HG02571 (cell line): ENCODE measurements around the gene BCR.

Source experiments
- ATAC-seq: cut with Tn5 transposase; IDR thresholded peaks from one replicate; pipeline ENCODE4 v1.9.1; 2021; ENCODE audit warnings: mild to moderate bottlenecking, moderate library complexity; ENCODE audit not compliant: unreplicated experiment

BCR gene

GRCh38 chr22:23150762-23151161, 29.5 kb upstream of the BCR start:
- no peak for ATAC-seq

- no peak for ATAC-seq
These were observed 28.5 kb upstream of the BCR start for GRCh38 chr22:23151827-23152226.

GRCh38 chr22:23152238-23153114, 27.8 kb upstream of the BCR start:
- no peak for ATAC-seq

GRCh38 chr22:23153994-23154393, 26.3 kb upstream of the BCR start:
- no peak for ATAC-seq

GRCh38 chr22:23154461-23154860, 25.8 kb upstream of the BCR start:
- ATAC-seq, result no peak

- no peak for ATAC-seq
These were observed 25.2 kb upstream of the BCR start for GRCh38 chr22:23155143-23155542.

GRCh38 chr22:23155831-23156230, 24.5 kb upstream of the BCR start:
- ATAC-seq, result no peak

GRCh38 chr22:23156286-23156685, 24.0 kb upstream of the BCR start:
- no peak for ATAC-seq

GRCh38 chr22:23157560-23158515, 22.5 kb upstream of the BCR start:
- ATAC-seq, result no peak

- no peak for ATAC-seq
These were observed 21.6 kb upstream of the BCR start for GRCh38 chr22:23158516-23159290.

GRCh38 chr22:23159291-23159630, 21.0 kb upstream of the BCR start:
- ATAC-seq, result no peak

GRCh38 chr22:23161029-23161428, 19.3 kb upstream of the BCR start:
- ATAC-seq, result no peak

- ATAC-seq, result no peak
These were observed 18.7 kb upstream of the BCR start for GRCh38 chr22:23161574-23161973.

GRCh38 chr22:23163665-23164064, 16.6 kb upstream of the BCR start:
- ATAC-seq, result no peak

GRCh38 chr22:23164091-23164490, 16.2 kb upstream of the BCR start:
- ATAC-seq, result no peak

GRCh38 chr22:23166042-23166831, 14.1 kb upstream of the BCR start:
- ATAC-seq, result no peak

GRCh38 chr22:23166841-23167616, 13.3 kb upstream of the BCR start:
- ATAC-seq, result no peak

- no peak for ATAC-seq
These were observed 11.8 kb upstream of the BCR start for GRCh38 chr22:23168391-23169042.

GRCh38 chr22:23169043-23169406, 11.3 kb upstream of the BCR start:
- ATAC-seq, result no peak
